DMS153 treated with DMSO at 0.1 percent for 48 hours (cell line): Measurements from ENCODE around the gene PARVB.

Source experiments
- DNase-seq: peaks from one replicate; lab custom pipeline; 2025; ENCODE audit not compliant: unreplicated experiment; lab: John Stamatoyannopoulos, UW

The PARVB gene

DNA sequence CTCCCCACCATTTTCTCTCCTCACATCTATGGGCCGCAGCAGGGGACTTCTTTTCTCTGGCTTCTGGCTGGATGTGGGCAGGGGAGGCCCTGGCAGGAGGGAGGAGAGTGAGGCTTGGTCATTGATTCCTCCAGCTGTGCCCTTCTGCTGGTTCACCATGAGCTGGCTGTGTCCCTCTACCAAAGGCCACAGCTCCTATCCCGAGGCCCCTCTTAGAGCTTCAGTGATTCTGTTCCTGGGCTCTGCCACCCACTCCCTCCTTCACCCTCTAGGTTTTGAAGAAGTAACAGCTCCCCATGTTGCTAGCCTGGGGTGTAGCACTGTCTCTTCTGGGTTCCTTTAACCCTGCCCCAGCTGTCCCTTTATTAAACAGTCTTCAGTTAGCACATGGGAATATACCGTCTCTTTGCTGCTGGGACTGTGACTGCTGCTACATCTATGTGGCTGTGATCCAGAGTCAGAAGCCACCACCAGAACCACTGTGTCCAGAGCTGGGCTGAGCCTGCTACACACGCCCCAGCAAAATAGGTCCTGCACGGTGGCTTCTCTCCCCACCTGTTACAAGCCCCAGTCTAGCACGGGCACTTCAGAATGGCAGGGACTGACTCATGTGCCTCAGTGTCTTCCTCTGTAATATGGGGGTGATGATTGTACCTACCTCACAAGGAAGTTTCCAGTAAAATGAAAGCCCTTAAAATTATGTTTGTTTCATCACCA lies 156.0 kb downstream of the PARVB start:
- DNase-seq: no peak

DNA sequence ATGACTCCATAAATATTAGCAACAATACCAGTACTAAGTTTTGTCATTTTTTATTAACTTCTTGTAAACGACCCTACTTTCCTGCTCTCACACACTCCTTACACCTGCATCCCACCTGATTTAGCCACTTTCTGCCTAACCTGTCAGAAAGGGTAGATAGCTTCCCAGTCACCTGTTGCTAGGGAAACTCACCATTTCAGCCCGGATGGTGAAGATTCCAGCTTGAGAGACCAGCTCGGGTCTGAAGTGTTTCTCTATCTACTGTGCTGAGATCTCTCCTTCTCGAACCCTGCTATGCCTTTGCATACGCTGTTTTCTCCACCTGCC lies 156.6 kb downstream of the PARVB start, which contains the start of gene PARVG:
TSS of gene PARVG (plus strand) at position 220 of the 327 bp plus-strand sequence. CDS start 2,405 bp downstream, outside the sequence.
- DNase-seq: no peak

DNA sequence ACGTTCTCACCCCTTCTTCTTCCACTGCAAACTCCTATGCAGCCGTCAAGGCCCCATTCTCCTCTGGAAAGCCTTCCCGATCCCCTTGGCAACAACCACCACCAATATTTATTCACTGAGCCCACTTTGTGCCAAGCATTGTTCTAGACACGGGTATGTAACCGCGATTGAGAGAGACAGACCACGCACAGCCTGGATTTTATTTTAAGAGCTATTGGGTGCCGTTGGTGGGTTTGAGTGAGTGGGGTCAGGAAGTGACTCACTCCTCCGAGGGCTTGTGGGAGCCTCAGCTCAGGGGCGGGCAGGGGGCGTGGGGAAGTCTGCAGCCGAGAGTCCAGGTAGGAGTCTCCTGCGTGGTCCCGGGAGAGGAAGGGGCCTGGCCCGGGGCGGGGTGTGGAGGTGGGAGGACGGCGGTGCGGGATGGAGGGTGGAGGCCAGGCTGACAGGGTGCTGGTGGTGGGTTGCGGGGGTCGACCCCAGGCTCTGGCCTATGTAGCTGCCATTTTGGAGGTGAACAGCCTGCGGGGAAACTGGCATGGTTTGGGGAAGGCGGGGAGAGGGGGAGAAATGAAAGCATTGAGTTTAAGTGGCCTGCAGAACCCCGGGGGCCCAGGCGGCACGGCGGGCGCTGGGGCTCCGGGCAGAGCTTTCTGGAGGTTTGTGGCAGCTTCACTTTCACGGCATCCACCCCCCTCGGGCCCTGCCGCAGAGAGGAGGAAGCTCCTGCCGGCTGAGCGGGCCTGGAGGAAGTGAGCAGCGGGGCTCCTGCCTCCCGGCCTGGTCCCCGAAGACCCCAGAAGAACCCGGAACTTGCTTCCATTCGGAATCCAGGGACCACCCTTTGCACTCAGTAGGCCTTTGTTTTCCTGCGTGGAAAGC lies 157.2 kb downstream of the PARVB start:
- DNase-seq: no peak

DNA sequence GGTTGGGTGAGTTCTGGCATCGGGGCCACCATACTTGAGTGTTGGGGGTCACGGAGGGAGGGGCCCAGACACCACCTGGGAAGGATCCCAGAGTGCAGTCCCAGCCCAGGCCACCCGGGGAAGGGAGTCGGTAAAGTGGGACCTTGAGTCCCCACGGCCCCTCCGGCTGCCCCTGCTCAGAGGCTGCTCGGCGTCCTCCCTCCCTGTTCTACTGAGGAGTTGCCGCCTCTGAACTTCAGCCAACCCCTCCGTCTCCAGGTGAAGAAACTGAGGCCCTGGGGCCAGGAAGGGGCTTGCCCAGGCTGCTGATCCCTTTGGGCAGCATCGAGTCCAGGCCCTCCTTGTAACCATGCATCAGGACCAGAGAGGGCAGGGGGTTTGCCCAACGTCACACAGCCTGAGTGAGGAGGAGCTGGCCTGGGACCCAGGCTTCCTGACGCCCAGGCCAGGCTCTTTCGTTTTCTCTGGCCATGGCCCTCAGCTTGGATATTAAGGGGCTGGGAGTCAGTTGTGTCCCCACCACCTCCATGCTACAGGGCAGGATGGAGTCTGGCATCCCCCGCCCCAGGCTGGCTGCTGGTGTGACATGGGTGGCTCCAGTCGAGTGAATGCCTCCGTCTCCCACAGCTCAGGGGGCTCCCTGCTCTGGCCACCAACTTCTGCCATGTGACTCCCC lies 157.9 kb downstream of the PARVB start:
- DNase-seq: no peak

DNA sequence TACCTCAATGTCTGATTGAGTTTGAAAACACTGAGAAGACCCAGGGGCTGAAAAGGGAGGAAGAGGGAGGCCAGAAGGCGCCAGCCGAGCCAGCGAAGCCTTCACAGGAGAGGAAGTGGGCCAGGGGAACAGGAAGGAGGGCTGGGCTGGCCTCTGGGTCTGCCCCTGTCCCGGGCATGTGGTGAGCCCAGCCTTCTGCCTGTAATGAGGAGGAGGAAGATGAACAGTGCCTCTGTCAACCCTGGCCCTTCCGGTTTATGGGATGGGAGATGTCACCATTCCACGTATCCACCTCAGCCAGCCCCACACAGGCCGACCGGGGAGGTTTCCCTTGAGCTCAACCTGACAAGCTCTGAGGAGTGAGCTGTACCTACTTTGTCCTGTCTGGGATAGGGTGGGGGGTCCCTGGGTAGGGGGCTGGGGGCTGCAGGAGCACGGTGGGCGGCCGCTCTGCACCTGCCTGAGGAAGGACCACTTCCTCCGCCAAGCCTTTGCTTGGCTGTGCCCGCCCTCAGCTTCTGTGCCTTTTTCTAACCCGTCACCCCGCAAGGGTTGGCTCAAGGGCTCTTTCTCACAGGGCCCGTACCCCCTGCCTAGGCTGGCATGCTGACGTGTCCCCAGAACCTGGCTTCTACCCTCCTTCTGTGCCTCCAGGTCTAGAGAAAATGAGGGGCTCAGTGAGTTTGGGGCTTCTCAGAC lies 158.6 kb downstream of the PARVB start:
- DNase-seq: no peak

DNA sequence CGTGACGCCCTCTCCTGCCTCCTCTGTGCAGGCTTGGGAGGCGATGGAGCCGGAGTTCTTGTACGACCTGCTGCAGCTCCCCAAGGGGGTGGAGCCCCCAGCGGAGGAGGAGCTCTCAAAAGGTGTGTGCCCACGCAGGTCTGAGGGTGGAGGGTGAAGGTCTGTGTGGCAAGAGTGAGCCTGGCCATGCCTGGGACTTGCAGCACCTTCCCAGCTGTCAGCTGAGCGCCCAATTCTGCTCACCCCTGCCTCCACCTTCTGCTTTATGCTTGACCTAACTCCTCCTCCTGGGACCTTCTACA lies 159.1 kb downstream of the PARVB start:
- no peak for DNase-seq

DNA sequence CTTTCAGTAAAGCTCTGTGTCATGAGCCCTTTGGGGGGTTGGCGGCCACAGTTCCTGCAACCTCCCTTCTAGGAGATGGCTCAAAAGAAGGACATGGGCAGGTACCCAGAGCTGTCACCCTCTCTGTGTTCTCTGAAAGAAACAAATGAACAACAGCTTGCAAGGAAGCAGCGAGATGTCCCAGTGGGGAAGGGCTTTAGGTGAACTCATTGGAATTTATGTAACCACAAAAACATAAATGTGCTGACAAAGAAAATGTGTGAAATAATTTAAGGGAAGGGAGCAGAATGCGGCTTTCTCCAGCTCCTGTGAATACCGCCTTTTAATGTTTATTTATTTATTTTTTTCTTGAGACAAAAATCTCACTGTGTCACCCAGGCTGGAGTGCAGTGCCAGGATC lies 159.9 kb downstream of the PARVB start:
- DNase-seq: no peak

DNA sequence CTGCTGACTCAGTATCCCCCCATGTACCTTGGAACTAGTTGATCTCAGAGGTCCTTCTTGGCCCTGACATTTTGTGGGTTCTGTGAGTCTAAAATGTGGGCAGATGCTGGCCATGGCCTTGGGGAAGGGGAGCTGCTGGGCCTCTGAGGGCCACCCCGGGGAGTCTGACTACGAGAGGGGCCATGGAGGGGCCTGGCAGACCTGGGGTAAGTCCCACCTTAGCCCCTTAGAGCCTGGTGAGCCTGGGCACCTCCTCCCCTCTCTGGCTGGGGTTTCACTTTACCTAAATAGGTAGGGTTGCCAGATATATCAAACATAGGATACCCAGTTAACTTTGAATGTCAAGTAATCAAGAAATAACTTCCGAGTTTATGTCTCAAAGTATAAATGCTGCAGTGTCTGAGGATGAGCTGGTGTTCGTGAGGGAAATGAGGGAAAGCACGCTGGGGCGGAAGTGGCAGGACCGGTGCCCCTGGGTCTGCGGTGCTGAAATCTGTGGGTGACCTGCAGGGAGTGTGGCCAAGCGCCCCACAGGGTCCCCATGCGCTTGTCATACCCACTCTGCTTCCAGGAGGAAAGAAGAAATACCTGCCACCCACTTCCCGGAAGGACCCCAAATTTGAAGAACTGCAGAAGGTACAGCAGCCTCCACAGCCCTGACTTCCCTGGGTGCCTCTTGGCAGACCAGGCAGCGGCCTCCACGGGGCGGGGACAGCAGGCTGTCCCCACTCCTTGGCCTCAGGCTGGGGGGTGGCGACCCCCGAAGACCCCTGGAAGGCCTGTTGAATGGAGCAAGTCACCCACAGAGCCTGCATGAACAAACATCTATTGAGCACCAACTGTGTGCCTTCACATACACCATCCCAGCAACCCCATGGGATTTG lies 161.4 kb downstream of the PARVB start:
- no peak for DNase-seq

DNA sequence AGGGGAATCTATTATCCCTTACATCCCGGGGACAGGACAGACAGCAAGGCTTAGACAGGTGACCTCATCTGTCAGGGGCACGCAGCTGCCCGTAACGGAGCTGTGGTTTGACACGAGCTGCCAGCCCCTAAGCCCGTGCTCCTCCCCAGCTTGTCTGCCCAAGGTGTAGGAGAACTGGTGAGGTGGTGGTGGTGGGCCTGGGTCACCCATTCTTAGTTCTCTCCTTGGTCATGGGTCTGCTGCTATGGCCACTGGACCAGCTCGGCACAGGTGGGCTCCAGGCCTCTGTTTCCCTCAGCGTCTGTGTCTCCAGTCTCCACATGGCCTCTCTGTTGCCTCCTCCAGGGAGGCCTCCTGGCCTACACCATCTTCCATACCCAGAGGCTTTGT lies 162.0 kb downstream of the PARVB start:
- DNase-seq: no peak

DNA sequence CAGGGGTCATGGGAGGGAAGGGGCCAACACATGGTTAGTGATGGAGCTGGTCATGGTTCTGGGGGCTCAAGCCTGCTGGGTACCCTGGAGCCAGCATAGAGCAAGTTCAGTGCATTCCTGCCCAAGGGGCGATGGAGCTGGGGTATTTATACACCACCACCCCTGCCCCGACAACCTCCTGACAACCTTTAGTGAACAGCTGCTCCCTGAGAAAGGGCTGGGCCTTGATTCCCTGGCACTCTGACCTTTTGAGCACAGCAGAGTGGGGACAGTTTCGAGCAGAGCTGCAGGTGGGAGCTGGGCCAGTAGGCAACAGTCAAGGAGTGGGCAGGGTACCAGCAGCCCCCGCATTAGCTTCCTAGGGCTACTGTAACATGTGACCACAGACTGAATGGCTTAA lies 162.6 kb downstream of the PARVB start:
- DNase-seq: no peak

DNA sequence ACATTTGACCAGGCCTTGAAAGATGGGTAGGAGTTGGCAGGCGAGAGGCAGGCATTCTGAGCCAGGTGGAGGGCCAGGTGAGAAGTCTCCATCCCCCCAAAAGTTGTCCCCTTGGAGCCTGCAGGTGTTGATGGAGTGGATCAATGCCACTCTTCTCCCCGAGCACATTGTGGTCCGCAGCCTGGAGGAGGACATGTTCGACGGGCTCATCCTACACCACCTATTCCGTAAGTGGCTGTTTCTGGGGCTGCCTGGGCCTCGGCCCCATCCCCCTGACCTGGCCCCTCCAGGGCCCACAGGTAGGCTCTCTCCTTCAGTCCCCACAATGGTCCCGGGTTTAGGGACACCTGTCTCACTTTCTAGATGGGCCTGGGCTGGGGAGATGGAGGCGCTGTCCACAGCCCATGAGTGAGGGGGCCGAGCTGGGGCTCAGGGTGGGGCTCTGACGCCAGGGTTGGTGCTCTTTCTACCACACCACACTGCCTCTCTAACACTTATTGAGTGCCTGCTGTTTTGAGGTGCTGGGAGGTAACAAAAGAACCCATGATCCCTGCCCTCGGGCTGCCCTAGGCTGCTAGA lies 163.6 kb downstream of the PARVB start:
- DNase-seq: no peak

DNA sequence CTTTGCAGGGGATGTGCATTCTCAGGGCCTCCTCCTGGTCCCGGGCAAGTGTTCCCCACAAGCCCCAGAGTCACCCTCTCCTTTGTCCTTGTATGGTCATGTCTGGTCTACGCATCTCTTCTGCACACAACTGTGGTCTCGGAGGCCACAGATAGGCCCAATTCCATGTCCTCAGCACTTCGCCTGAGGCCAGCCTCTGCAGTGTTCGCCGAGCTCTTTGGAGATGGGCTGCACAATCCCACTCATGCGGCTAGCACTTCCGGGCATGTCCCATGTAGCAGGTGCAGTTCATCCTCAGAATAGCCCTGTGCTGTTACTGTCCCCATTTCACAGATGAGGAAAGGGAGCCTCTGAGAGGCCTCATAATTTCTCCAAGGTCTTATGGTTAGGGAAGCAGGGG lies 164.2 kb downstream of the PARVB start:
- no peak for DNase-seq

DNA sequence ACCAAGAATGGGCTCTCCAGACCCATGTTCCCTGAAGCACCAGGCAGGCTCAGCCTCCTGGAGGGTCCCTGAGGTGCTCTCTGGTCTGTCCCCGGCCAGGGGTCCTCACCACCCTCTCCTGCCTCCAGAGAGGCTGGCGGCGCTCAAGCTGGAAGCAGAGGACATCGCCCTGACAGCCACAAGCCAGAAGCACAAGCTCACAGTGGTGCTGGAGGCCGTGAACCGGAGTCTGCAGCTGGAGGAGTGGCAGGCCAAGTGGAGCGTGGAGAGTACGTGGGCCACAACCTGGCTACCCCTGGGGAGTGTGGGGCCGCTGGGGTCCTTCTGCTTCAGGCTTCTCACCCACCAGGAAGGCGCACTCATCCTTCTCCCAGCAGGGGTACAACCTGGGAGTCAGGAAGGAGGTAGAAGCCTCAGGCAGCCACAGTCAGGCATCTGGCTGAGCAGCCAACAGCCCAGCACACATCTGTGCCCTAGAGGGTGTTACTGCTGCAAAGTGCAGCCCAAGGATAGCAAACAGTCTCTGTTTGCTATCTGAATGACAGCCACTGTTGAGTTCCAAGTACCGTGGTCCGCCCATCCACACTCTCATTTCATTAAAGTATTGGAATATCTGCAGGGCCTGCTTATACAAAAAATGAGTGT lies 165.0 kb downstream of the PARVB start:
- no peak for DNase-seq

DNA sequence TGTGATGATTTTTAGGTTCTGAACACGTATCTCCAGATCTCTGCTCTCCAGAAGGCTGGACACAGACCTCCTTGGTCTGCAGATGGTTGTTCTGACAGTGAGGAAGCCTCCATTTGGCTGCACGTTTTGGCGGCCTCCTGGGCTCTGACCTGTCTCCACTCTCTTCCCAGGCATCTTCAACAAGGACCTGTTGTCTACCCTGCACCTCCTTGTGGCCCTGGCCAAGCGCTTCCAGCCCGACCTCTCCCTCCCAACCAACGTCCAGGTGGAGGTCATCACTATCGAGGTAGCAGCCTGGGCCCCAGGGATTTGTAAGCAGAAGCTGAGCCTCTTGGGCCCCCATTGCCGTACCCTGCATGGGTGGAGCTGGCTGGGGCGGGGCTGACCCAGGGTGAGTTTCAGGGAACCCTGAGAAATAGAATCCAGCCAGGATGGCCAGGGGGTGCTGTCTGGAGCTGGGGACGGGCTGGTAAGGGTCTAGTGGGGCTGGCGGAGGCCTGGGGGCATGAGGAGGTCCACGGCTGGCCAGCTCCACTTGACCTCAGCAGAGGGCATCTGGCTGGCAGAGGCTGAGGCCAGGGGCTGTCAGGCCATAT lies 166.4 kb downstream of the PARVB start:
- no peak for DNase-seq

DNA sequence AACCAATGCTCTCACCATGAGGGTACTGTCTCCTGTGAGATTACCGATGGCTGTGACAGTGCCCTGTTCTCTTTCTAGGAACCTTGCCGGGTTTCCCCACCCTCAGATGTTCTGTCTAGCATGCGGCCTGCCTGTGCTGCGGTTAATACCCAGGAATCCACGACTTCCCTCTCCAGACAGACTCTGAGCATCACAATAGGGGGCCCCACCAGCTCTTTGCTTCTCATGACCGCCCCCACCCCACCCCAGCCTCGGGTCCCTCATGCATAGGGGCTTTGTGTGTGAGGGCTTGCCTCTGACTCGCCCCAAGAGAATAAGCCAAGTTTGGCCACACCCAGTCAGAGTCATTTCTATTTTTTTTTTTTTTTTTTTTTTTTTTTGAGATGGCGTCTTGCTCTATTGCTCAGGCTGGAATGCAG lies 166.9 kb downstream of the PARVB start:
- no peak for DNase-seq

DNA sequence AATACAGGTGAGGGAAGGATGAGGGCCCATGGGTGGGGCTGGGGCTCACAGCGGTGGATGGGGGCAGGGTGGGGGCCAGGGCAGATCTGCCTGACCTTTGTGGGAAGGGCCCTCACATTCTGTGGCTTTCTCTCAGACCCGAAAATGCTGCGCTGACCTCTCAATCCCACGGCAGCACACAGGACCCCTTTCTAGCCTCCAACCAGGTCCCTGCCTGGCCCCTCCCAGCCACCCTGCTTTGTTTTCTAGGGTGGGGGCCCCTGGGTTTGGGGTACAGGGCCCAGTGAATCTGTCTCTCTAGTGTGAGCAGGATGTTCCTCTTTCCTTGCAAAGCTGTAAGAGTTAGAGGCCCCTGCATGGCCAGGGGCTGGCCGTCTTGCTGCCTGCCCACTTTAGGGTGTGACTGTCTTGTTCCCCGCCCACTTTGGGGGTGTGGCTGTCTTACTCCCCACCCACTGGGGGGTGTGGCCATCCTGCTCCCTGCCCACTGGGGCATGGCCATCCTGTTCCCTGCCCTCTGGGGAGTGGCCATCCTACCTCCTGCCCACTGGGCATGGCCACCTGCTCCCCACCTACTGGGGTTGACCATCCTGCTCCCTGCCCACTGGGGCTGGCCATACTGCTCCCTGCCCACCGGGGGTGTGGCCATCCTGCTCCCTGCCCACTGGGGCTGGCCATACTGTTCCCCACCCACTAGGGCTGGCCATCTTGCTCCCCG lies 168.2 kb downstream of the PARVB start:
- no peak for DNase-seq

DNA sequence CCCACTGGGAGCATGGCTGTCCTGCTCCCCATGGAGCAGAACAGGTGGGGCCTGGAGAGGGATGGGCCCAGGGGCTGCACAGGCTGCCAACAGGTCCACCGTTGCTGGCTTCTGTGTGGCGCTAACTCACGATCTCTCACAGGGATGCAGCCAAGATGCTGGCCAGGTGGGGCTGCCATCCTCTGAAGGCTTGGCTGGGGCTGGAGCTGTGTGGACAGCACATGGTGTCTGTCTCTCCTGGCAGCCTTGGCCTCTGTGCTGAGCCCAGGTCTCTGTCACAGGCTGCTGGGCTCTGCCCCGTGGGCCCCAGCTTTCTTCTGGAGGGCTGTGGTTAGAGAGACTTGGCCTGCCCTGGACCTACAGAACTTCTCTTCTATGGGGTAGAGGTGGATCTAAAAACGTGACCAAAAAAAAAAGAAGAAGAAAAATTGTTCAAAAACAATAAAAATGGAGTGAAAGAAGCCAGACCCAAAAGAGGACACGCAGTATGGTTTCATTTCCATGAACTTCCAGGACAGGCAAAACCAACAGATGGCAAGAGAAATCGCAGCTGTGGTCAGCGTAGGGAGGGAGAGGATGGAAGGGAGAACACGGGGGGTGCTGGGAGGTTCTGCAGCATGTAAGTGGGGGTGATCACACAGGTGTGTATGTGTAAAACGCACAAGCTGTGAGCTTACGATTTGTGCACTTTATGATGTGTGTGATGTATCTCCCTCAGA lies 168.9 kb downstream of the PARVB start:
- DNase-seq: no peak

DNA sequence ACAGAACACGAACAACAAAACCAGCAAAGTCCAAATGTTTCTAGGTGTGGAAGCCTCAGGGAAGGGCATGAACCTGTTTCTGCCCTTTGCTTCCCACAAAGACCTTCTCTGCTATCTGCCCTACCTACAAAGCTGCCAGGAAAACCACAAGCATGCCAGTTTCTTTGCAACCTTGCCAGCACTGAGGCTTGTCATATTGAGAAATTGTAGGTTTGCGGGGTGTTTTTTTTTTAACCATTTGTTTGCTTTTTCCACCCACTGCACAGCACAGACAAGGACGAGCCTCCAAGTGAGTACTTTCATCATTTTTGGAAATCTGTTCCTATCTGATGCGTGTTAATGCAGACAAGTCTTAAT lies 169.4 kb downstream of the PARVB start:
- DNase-seq: no peak
